NCI-H1436 treated with DMSO at 0.1 percent for 48 hours (cell line): Measurements from ENCODE around the gene CORO6.
A peak's percentile ranks its signal among the peaks of the same experiment; 100 is the strongest.

Experiments
- DNase-seq: peaks from one replicate; lab custom pipeline; 2025; lab: John Stamatoyannopoulos, UW

CORO6 gene

GRCh38 chr17:29577001-29577370, 45.7 kb downstream of the CORO6 start:
- no peak for DNase-seq

DNA sequence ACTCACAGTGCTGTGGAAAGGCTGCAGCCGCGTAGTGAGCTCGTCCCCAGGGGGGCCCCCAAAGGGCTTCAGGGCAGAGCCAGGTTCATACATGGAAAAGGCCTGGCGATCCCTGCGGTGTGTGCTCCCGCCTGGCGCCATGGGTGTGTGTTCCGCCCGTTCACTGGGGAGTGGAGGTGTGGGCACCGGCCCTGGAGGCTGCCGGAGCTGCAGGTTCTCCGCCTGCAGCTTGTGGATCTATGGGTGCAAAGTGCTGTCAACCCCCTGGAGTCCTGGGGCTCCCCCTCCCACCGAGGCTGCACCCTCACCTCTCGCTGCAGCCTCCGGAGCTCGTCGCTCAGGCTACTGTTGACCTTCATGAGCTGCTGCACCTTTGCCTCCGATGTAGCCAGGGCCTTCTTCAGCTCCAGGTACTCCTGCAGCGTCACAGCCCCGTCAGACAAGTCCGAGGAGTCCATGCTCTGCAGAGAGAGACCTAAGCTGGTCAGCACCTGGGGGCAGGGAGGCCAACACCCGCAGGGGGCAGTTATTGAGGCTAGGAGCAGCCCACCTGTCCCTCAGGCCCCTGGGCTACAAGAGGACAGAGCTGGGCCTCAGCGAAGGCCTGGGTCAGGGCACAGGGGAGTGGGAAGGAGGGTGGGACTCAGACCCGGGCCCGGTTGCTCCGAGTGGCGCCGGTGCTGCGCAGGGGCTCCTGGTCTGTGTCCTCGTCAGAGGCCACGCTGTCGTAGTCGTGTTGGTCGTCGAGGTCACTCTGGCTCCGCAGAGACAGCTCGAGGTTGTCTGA, 46.3 kb downstream of the CORO6 start:
- no peak for DNase-seq

GRCh38 chr17:29575511-29576213, 47.0 kb downstream of the CORO6 start:
- no peak for DNase-seq

DNA sequence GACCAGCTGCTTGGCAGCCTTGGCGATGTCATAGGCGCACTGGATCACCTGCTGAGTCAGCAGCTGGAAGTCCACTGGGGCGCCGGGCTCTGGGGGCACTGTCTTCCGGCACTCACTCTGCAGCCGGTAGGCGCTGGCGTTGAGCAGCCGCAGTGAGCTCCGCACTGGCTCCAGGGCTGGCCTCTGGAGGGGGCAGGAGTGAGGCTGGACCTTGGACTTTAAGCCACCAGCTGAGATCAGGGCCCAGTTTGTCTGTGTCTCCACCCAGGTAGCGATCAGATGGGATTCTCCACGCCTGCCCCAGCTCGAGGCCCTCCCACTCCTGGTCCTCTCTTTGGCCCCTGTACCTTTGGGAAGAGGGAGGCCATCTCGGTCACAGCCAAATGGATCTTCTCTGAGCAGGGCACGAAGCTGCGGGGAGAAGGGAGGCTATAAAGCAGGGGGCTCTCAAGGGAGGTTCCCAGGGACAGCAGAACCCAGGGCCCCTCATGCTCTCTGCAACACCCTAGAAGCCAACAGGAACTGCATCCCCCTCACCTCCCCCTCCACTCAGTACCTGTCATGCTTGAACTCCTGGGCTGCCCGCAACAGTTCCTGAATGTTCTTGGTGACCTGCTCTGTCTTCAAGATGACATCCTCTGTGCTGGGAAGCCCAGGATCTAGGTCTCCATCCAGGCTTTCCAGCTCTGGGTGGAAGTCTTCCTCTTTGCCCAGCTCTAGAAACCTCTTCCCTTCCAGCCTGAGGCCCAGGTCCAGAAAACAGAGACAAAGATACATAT, 47.8 kb downstream of the CORO6 start:
- no peak for DNase-seq

DNA sequence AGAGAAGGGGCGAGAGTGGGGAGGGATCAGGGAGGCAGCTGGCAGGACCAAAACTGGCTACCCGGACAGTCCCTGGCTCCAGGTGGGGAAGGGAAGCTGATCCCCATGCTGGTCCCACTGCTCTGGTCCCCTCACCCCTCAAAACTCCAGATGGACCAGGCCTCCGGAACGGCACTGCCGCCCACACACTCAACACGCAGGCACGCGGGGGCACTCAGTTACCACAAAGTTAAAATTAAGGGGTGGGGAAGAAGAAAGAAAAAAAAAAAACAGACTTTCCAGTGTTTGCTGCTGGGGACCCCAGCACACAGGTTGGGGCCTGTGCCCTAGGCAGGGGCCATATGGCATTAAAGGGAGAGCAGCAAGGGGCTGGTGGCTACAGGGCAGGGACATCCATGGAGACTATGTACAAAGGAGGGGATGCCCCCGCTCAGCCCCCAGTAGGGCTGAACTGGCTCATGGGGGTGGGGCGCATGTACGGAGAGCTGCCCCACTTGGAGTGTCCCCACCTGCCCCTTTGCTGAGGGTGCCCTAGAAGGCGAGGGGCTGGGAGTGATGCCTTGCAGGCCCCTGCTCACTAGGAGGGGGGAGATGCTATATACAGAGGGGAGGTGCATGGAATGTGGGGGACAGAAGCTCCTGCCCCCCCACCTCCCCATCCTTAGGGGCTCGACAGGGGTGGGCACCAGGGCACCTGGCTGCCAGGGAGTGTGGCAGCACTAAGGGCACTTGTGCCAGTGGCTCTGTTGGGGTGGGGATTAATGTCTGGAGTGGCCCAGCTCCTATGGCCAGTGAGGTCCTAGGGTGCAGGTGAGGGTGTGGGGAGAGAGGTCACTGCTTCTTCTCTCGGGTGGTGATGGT, 48.6 kb downstream of the CORO6 start:
- DNase-seq, result no peak

DNA sequence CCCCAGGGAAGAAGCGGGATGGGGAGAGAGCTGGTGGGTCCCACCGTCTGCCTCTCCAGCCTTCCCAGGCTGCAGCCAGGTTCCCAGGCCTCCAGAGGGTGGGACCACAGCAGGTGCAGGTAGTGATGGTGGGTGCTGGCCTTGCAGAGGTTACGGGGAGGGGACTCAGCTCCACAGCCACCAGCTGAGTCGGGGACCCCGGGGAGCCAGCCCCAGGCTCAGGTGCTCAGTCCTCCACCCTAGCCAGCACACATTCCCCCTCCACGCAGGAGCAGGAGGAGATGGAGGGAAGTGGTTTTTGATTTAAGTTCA, 49.2 kb downstream of the CORO6 start:
- DNase-seq, result no peak

DNA sequence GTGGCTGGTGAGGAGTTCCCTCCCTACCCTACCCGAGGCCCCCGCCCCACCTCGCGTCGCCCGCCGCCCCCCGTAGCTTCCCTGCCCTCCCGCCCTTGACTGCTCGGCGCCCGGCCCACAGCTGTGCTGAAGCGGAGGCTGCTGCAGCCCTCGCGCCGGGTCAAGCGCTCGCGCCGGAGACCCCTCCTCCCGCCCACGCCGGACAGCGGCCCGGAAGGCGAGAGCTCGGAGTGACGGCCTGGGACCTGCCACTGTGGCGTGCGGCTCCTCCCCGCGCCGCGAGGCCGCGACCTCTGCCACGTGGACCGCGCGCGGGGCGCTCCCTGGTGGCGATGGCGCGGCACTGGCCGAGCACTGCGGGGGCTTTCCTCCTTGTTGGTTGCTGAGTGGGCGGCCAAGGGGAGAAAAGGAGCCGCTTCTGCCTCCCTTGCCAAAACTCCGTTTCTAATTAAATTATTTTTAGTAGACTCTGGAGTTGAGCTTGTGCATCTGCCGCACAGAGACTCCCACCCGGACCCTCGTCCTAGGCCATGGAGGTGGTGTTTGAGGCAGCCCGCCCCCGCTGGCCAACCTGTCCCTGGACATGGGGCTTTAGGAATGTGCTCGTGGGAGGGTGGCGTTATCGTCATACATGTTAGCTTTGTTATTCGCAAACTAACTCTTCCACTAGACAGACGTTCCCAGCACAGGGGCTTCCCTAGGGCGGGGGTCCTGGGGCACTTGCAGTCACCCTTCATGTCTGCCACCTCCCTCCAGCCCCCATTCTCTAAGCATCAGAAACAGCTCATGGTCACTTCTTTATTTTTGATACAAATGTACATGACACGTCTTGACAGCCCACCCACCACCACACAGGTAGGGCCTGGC, 49.8 kb downstream of the CORO6 start:
- no peak for DNase-seq

- DNase-seq, result no peak
These were observed 50.6 kb downstream of the CORO6 start for GRCh38 chr17:29571883-29572681.

DNA sequence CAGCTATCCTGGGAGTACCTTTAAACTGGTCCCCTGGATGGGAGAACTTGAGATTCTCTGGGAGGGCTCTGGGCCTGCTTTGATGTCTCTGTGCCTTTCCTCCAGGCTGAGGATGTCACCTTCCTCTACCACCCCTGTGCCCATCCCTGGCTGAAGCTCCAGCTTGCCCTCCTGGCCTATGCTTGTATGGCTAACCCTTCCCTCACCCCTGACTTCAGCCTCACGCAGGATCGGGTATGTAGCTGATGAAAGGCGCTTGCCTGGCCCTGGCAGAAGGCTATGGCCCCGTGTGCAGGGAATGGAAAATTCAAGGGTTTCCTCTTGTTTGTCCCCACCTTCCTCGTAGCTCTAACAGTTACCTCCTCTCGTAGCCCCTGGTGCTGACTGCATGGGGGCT, 51.2 kb downstream of the CORO6 start:
- DNase-seq, result no peak

- no peak for DNase-seq
These were observed 52.2 kb downstream of the CORO6 start for GRCh38 chr17:29570521-29570920.

DNA sequence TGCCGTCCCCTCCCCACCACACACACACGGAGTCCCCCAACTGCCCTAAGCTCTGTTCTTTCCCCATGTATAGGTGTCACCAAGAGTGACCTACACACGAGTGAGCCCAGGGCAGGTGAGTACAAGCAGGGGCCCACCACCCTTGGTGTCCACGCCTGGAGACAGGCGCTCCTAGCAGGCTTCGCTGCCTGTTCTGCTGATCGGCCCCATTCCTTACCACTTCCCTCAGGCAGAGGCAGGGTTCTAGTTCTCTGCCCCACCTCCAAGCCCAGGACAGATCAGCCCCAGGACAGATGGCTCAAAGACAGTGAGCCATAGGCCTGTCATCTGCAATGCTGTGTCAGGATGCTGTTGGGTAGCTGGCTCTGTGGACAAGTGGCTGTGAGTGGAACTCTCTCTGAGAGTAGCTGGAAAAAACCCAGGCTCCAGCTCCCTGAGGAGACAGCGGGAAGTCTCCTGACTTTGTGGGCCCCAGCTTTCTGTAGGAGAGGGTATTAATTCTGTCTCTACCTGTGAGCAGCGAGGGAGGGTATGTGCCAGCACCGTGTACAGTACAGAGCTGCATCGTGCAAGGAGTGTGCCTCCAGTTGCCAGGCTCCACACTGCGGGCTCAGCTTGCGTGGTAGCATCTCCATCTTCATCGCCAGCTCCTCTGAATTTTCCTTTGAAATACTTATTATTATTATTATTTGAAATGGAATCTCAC, 53.3 kb downstream of the CORO6 start:
- no peak for DNase-seq

DNA sequence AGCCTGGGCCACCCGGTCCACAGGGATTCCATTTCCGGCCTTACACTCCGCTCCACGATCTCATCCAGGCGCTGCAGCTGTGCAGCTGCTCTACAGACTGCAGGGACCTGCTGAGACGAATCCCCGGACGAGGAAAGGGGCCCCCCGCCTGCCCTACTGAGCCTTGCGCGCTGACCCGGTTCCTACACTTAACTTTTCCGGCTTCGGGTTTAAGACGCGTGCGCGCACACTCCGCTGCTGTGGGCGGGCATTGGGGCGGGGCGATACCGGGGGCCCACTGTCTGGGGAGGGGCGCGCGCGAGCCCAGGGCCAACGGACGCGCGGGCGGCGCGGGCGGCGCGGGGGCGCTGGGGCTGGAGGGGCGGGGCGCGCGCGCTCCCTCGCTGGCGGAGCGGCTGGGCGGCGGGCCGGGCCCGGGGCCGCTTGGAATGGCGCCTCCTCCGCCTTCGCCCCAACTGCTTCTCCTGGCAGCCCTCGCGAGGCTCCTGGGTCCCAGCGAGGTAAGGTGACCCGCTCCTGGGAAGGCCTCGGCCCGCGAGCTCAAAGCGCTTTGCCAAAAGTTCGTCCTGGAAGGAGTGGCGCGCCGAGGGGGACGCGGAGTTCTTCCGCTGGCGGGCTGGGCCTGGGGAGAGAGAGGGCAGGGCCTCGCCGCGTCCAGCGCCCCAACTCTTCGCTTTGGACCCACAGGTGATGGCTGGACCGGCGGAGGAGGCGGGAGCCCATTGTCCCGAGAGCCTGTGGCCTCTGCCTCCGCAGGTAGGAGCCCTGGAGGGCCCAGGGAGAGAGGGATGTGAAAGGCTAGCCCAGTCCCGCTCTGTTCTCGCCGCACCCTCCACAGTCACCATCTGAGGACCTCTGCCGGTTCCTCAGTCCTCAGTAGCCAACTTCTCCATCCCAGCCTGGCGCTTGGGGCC, 54.1 kb downstream of the CORO6 start, which contains the start of gene TP53I13:
Gene TP53I13 (plus strand): TSS at position 371 of the 914 bp plus-strand sequence. CDS start 58 bp downstream, at position 429.
- peak; percentile 68 for DNase-seq

DNA sequence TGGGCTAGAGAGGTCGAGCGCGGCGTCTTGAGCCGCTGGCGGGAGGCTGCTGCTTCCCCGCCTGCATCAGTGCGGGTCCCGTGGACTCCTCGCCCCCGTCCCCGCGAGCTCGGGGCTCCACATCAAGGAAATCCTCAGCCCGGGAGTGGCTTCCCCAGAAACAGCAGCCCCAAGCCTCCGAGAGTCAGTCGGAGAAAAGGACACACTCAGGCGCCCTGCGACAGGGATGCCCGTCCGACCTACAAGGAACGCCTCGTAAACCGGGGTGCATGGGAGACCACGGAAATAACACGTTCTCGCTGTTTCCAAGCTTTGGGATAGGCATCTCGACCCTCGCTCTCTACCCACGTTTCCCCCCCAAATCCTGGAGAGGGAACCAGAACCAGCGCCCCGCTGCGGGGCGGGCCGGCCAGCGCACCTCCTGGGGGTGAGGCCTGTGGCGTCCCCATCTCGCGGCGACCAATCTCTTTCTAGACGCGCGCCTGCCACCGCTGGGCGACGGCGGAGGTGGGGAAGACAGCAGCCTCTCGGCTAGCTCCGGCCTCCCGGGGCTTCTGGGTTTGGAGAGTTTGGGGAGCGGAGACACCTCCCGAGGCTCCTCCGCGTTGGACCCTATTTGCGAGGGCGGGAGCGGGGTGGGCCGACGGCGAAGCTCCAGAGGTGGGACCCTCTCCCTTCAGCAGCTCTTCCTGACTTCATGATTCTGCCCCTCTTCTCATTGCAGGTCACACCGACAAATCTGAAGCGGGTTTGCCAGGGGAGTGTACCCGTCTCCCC, 55.0 kb downstream of the CORO6 start:
- peak; percentile 28 for DNase-seq

DNA sequence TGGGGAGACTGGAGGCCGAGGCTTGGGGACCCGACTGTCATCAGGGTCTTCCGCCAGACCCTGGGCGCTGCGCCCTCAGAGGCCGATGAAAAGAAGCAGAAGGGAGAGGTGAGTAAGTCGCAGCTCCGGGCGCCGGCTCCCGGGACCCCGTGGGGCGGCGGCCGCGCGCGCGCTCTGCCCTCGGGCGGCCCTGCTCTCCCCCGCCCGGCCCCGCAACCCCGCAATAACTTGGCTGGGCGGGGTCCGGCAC, 55.5 kb downstream of the CORO6 start:
- no peak for DNase-seq

DNA sequence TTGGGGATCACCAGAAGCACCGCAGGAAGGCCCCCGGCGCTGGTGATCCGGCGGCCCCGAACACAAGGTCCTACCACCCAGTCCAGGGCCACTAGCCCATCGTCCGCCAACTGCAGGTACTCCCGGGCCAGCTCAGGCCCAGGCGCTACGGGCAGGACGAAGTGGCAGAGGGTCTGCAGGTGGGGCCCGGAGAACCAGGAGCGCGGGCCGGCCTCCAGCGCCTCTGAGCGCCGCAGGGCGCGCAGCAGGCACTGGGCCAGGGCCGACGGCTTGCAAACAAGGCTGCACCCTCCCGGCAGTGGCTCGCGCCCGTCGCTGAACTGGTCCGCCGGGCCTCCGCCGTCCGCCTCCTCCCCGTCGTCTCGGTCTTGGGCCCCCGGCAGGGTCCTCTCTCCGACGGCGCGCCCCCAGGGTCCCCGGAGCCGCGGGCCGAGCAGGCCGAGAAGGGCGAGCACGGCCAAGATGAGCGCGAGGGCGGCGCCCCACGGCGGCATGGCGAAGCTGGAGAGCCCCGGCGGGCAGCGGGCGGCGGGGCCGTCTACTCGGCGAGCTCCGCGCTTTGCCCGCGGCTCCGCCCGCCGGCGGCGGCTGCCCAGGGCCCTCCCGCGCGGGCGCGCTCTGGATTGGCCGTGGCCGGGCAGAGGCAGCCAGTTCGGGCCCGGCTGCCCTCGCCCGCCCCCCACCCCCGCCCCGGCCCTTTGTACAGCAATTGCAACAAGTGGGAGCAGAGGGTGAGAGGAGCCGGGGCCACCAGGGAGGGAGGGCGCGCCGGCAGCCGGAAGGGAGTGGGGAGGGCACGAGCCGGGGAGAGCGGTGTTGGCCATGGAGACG, 56.0 kb downstream of the CORO6 start, which contains the start of gene ABHD15:
Gene ABHD15 (minus strand): TSS at position 565 of the 831 bp plus-strand sequence. CDS start 71 bp downstream, at position 494.
- no peak for DNase-seq

- peak; percentile 80 for DNase-seq
These were observed 56.9 kb downstream of the CORO6 start for GRCh38 chr17:29565643-29566472.
